ENCODE data around the gene BPIFB2.
A peak's percentile ranks its signal among the peaks of the same experiment; 100 is the strongest.
"Not testable (repeated sequence)": the region's sequence is repeated elsewhere in the genome, so short reads cannot be mapped to it uniquely, and the experiment has no call there.

The BPIFB2 gene

GRCh38 chr20:32970973-32971300 is 36.6 kb upstream of the BPIFB2 start:
- no peak for DNase-seq (ENCODE audit: low read depth in 2 of 2)

- DNase-seq (ENCODE audit: low read depth in 2 of 2) = no peak
Observed at GRCh38 chr20:32971703-32972161, 35.8 kb upstream of the BPIFB2 start.

DNA sequence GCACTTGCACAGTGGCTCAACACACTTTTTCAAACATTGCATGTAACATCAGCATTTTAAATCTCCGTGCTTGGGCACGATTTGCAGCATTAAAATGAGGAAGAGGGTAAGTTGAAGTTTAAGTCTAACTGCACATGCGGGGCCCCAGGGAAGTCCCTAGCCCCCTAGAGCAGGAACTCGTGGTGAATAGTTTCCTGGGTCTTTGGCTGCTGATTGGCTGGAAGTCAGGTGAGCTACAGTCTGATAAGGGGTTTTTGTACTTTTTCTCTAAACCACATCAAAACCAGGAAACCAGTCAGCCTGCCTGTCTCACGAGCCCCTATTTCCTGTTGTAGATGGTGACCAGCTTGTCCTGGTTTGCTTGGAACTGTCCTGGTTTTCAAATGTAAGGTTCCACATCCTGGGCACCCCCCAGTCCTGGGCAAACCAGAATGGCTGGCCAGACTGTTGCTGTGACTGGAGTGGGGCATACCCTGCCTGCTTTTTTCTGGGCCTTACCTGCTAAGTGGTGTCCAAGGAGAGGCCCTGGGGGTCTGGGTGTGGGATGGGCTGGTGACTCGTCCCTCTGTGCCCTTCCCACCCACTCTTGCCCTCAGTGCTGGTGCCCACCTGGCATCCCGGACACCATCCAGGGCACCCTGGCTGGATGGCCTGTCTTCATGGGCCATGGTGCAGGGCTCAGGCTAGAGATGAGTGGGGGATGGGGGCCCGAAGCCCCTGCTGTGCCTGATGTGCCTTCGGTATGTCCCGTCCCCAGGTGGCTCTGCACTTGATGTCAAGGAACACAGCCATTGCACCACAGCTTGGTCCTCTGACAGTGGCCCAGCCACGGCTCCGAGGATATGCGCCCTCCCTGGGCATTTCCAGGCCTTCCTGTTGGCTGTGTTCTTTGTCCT is 35.1 kb upstream of the BPIFB2 start:
- DNase-seq (ENCODE audit: low read depth in 2 of 2) = peak; percentile 71

GRCh38 chr20:32973077-32973717 is 34.3 kb upstream of the BPIFB2 start:
- DNase-seq (ENCODE audit: low read depth in 2 of 2) = no peak

DNA sequence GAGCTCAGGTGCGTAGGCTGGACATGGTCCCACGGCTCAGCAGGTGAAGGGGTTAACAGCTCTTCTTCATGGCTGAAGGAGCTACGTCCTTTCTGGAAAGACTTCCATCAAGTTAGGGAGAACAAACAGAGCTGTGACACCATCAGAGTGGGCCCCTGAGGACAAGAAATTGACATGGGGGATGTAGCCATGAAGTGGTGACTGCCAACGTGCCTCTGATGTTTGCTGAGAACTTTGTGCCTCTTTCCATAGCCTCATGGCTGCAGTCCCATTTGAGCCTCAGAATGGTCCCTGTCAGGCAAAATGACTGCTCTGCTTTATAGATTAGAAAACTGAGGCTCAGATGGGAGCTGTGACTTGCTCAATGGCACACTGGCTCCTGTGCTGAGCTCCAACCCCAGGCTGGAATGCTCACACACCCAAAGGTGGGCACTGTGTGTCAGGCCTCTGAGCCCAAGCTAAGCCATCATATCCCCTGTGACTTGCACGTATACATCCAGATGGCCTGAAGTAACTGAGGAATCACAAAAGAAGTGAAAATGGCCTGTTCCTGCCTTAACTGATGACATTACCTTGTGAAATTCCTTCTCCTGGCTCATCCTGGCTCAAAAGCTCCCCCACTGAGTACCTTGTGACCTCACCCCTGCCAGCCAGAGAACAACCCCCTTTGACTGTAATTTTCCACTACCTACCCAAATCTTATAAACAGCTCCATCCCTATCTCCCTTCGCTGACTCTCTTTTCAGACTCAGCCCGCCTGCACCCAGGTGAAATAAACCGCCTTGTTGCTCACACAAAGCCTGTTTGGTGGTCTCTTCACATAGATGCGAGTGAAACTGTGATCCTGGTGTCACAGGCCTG is 33.1 kb upstream of the BPIFB2 start:
- DNase-seq (ENCODE audit: low read depth in 2 of 2) = not testable (repeated sequence)

- DNase-seq (ENCODE audit: low read depth in 2 of 2) = not testable (repeated sequence)
Observed at GRCh38 chr20:32975121-32975520, 32.4 kb upstream of the BPIFB2 start.

GRCh38 chr20:32975698-32976674 is 31.5 kb upstream of the BPIFB2 start:
- DNase-seq (ENCODE audit: low read depth in 2 of 2) = no peak

DNA sequence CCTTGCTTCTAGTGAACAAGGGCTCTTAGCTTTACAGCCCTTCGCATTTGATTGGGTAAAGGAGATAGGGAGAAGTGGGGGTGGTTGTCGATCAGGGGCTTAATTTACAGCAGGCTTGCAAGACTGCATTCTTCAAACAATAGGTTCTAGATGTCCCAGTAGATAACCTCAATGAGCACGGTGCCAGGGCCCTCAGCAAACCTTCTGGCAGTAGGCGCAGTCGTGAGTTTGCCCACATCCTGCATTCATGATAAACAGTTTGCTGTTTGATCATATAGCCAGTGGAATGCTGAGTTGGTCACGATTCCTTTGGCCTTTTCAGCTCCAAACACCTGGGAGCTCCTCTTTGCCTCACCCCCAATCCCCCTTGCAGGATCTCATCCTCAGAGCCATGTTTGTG is 30.8 kb upstream of the BPIFB2 start:
- DNase-seq (ENCODE audit: low read depth in 2 of 2) = no peak

GRCh38 chr20:32977281-32978008 is 30.1 kb upstream of the BPIFB2 start:
- no peak for DNase-seq (ENCODE audit: low read depth in 2 of 2)

GRCh38 chr20:32978009-32978335 is 29.5 kb upstream of the BPIFB2 start:
- DNase-seq (ENCODE audit: low read depth in 2 of 2) = no peak

- DNase-seq (ENCODE audit: low read depth in 2 of 2) = no peak
Observed at GRCh38 chr20:32979201-32979998, 28.1 kb upstream of the BPIFB2 start.

DNA sequence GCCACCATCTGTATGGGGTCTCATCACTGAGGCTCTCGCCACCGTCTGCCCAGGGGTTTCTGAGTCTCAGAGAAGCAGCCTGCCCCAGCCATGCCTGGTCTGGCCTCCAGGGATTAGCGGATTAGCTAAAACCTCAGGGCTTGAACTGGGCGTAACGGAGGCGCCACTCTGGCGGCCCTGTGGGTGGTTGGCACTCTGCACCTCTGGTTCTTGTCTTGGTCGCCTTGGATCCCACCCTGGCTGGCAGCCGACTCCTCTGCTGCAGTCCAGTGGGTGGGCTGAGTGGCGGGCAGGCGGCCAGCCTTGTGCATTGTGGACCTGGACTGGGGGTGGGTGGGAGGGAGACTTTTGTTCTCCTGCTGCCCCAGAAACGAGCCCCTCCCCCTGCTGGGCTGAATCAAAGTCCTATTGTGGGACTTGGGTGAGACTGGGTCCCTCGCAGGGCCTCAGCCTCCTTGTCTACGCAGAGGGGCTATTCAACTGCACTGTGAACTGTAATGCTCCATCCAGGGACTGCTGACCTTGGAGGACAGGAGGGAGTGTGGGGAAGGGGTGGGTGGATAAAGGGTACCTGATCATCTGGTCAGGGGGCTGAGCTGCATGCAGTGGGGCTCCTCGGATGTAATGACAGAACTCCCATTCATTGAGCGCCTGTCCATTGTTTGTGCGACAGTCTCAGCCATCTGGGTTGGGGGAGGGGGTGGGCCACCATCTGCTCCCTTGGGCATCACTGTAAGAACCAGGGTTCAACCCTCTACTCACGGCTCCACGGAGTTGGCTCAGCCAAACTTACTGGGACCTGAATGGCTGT is 27.2 kb upstream of the BPIFB2 start:
- no peak for DNase-seq (ENCODE audit: low read depth in 2 of 2)

DNA sequence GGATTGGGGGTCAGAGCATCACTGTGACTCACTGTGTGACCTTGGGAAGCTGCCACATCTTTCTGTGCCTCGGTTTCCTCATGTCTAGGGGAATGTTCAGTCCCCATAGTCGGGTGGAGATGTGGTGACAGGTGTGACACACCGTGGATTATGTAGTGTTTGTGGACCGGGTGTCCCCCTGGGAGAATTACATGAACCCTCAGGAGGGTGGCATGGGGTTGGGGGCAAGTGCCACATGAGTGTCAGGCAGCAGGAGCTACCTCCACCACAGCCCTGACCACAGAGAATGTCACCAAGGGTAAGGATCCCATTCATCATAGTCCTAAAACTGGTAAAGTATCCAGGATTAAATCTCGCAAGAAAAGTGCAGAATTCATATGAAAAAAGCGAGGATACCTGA is 26.5 kb upstream of the BPIFB2 start:
- DNase-seq (ENCODE audit: low read depth in 2 of 2) = no peak

DNA sequence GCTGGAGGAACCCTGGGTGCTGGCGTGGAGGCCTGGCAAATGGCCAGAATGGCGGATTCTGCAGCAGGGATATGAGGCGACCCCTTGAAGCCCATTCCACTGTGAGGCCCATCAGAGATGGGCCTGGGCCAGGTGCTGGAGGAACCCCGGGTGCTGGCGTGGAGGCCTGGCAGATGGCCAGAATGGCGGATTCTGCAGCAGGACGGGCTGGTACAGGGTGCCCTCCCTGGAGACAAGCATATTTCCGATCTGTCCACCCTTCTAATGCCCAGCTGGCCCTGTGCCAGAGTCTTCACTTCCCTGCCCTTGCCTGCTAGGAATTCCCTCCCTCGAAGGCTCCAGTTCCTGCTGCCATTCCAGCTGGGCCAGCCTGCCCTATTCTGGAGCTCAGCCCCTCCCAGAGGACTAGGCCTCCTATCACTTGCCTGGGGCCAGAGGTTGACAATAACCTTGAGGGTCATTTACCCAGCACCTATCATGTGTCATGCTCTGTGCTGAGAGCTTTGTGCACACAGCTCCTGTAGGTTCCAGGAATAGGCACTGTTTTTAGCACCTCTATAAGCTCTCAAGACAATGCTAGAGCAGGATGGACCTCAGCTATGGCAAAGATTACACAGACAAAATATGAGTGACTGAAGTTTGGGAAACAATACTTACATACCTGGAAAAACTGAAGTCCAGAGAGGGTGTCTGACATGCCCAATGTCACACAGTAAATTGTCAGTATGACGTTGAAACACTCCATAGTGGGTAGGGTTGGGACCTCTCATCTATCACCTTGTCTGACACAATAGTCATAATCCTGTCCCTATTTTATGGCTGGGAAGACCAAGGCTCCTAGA is 24.7 kb upstream of the BPIFB2 start:
- DNase-seq (ENCODE audit: low read depth in 2 of 2) = no peak

- DNase-seq (ENCODE audit: low read depth in 2 of 2) = no peak
Observed at GRCh38 chr20:32983459-32984112, 23.9 kb upstream of the BPIFB2 start.

- DNase-seq (ENCODE audit: low read depth in 2 of 2) = no peak
Observed at GRCh38 chr20:32984196-32984595, 23.3 kb upstream of the BPIFB2 start.

- no peak for DNase-seq (ENCODE audit: low read depth in 2 of 2)
Observed at GRCh38 chr20:32984631-32985354, 22.7 kb upstream of the BPIFB2 start.
